DND-41 (cell line): ENCODE results near the gene CACNB4.

Experiments
- ATAC-seq: fragments of 200-7000 bp; cut with Tn5 transposase; 3 replicates; pipeline ENCODE4 v1.9.1; 2021; ENCODE audit warnings: low read depth; ENCODE audit not compliant: insufficient read depth
- DNase-seq: peaks from one replicate; pipeline ENCODE4 v3.0.0-alpha.2; 2020
- H2AFZ ChIP-seq: 2 replicates; pipeline ENCODE4 v1.6.0; 2012; ENCODE audit warnings: low read depth, low read length
- H3K27ac ChIP-seq: 2 replicates; pipeline ENCODE4 v1.5.1; 2012; ENCODE audit warnings: low read length, inconsistent platforms
- H3K27me3 ChIP-seq: fragments of 200-600 bp; sonication (generic); 2 replicates; pipeline ENCODE4 v1.6.0; 2012; ENCODE audit warnings: low read length, mild to moderate bottlenecking, inconsistent platforms; ENCODE audit not compliant: insufficient read depth, poor library complexity
- H3K36me3 ChIP-seq: 2 replicates; pipeline ENCODE4 v1.5.1; 2012; ENCODE audit warnings: low read length, inconsistent platforms; ENCODE audit not compliant: insufficient read depth
- H3K4me1 ChIP-seq: 2 replicates; pipeline ENCODE4 v1.5.1; 2012; ENCODE audit warnings: mild to moderate bottlenecking, low read length; ENCODE audit not compliant: insufficient read depth
- H3K4me2 ChIP-seq: 2 replicates; pipeline ENCODE4 v1.6.0; 2012; ENCODE audit warnings: mild to moderate bottlenecking, moderate library complexity, low read length, inconsistent platforms; ENCODE audit not compliant: insufficient read depth
- H3K4me3 ChIP-seq, 2 experiments: fragments of 200-600 bp in 1 of 2; shearing (Covaris generic) in 1 of 2; 2 replicates each; pipeline ENCODE4 v1.5.1; 2012 to 2016; ENCODE audit warnings: inconsistent platforms in 2 of 2, low read length in 2 of 2, mild to moderate bottlenecking in 2 of 2, low read depth in 1 of 2, moderate library complexity in 1 of 2
- H3K79me2 ChIP-seq: 2 replicates; pipeline ENCODE4 v1.6.0; 2012; ENCODE audit warnings: low read length, inconsistent platforms; ENCODE audit not compliant: insufficient read depth
- H3K9ac ChIP-seq: 2 replicates; pipeline ENCODE4 v1.6.0; 2012; ENCODE audit warnings: low read depth, mild to moderate bottlenecking, inconsistent platforms, low read length, moderate library complexity
- H3K9me3 ChIP-seq: 2 replicates; pipeline ENCODE4 v1.5.1; 2012; ENCODE audit warnings: low read length, moderate library complexity, mild to moderate bottlenecking, inconsistent platforms; ENCODE audit not compliant: insufficient read depth, severe bottlenecking
- H4K20me1 ChIP-seq: 2 replicates; pipeline ENCODE4 v1.6.0; 2012; ENCODE audit warnings: low read length; ENCODE audit not compliant: insufficient read depth
- CTCF ChIP-seq: IDR thresholded peaks from 2 replicates; pipeline ENCODE4 v1.5.1; 2012; ENCODE audit warnings: borderline replicate concordance, low read length, moderate library complexity, mild to moderate bottlenecking; ENCODE audit not compliant: poor library complexity, severe bottlenecking; ENCODE audit errors: extremely low read depth
- EZH2 ChIP-seq: IDR thresholded peaks from 3 replicates; pipeline ENCODE4 v1.6.1; 2012; ENCODE audit warnings: borderline replicate concordance, low read depth, mild to moderate bottlenecking, moderate library complexity, low read length, inconsistent platforms; ENCODE audit not compliant: severe bottlenecking

The CACNB4 gene

DNA sequence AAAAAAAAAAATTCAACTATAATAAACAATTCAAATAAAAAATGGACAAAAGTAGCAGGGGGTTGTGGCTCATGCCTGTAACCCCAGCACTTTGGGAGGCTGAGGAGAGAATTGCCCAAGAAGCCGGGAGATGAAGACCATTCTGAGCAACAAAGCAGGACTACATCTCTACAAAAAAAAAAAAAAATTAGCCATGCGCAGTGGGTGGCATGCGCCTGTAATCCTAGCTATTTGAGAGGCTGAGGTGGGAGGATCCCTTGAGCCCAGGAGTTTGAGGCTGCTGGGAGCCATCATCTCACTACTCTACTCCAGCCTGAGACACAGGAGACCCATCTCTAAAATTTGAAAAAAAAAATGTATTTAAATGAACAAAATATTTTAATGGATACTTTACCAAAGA lies 4.4 kb upstream of the CACNB4 start:
- ATAC-seq, result no peak
- Histone ChIP-seq H3K79me2 (no peaks in the 10 kb centered on the region), H3K27ac (no peak overlapping the region)

GRCh38 chr2:152100961-152101360 lies 2.1 kb upstream of the CACNB4 start:
- H2AFZ ChIP-seq, result no peak overlapping the region
- no peaks in the 10 kb centered on the region for H3K27me3 ChIP-seq
- H3K79me2 ChIP-seq, result no peaks in the 10 kb centered on the region

More for the DNA sequence above, 4.4 kb upstream of the CACNB4 start:
- no peak overlapping the region for H2AFZ ChIP-seq
- no peaks in the 10 kb centered on the region for H4K20me1 ChIP-seq
- no peak overlapping the region for H3K4me2 ChIP-seq
- no peaks in the 10 kb centered on the region for H3K4me1 ChIP-seq
- H3K27me3 ChIP-seq, result no peaks in the 10 kb centered on the region
- H3K9ac ChIP-seq, result no peak overlapping the region
- DNase-seq, result no peak
- H3K9me3 ChIP-seq, result no peaks in the 10 kb centered on the region
- H3K4me3 ChIP-seq, result no peak overlapping the region
- TF ChIP-seq CTCF (no peak), EZH2 (no peak)
- no peaks in the 10 kb centered on the region for H3K36me3 ChIP-seq

GRCh38 chr2:152099367-152100050 lies 665 bp upstream of the CACNB4 start:
- no peaks in the 10 kb centered on the region for H3K4me1 ChIP-seq
- ATAC-seq (no peak), DNase-seq (no peak)
- no peak overlapping the region for H3K4me3 ChIP-seq
- no peak overlapping the region for H3K4me2 ChIP-seq
- no peaks in the 10 kb centered on the region for H3K9me3 ChIP-seq
- TF ChIP-seq CTCF, result no peak
- TF ChIP-seq EZH2, result no peak
- H3K9ac ChIP-seq, result no peak overlapping the region
- no peaks in the 10 kb centered on the region for H4K20me1 ChIP-seq
- no peaks in the 10 kb centered on the region for H3K36me3 ChIP-seq
- no peaks in the 10 kb centered on the region for H3K79me2 ChIP-seq
- no peaks in the 10 kb centered on the region for H3K27me3 ChIP-seq
- H2AFZ ChIP-seq, result no peak overlapping the region
- no peak overlapping the region for H3K27ac ChIP-seq

More at GRCh38 chr2:152100961-152101360, 2.1 kb upstream of the CACNB4 start:
- ATAC-seq (no peak), DNase-seq (no peak)
- Histone ChIP-seq H3K27ac (no peak overlapping the region), H3K36me3 (no peaks in the 10 kb centered on the region), H3K4me2 (no peak overlapping the region), H3K4me3 (no peak overlapping the region), H4K20me1 (no peaks in the 10 kb centered on the region), H3K4me1 (no peaks in the 10 kb centered on the region), H3K9ac (no peak overlapping the region), H3K9me3 (no peaks in the 10 kb centered on the region)
- TF ChIP-seq EZH2 (no peak), CTCF (no peak)
